HG02588 (cell line): ENCODE data around the gene SLC22A31.
"Not testable (repeated sequence)": the region's sequence is repeated elsewhere in the genome, so short reads cannot be mapped to it uniquely, and the experiment has no call there.

Experiments used
- ATAC-seq: cut with Tn5 transposase; IDR thresholded peaks from one replicate; pipeline ENCODE4 v1.9.1; 2021; ENCODE audit warnings: mild to moderate bottlenecking, moderate library complexity; ENCODE audit not compliant: unreplicated experiment

SLC22A31 gene

GRCh38 chr16:89193576-89194293 is 6.6 kb downstream of the SLC22A31 start:
- ATAC-seq = no peak

GRCh38 chr16:89192956-89193575 is 7.3 kb downstream of the SLC22A31 start:
- ATAC-seq = no peak

- not testable (repeated sequence) for ATAC-seq
These were observed 8.0 kb downstream of the SLC22A31 start for GRCh38 chr16:89192186-89192955.

GRCh38 chr16:89191901-89192185 is 8.5 kb downstream of the SLC22A31 start:
- ATAC-seq = no peak

- ATAC-seq = no peak
These were observed 9.1 kb downstream of the SLC22A31 start for GRCh38 chr16:89191033-89191900.

- no peak for ATAC-seq
These were observed 10.0 kb downstream of the SLC22A31 start for GRCh38 chr16:89190150-89190958.

- no peak for ATAC-seq
These were observed 10.8 kb downstream of the SLC22A31 start for GRCh38 chr16:89189358-89190025.

GRCh38 chr16:89188471-89189357 is 11.6 kb downstream of the SLC22A31 start:
- ATAC-seq = not testable (repeated sequence)

GRCh38 chr16:89187770-89188392 is 12.5 kb downstream of the SLC22A31 start:
- no peak for ATAC-seq

- no peak for ATAC-seq
These were observed 13.1 kb downstream of the SLC22A31 start for GRCh38 chr16:89187032-89187769.

GRCh38 chr16:89186593-89187031 is 13.7 kb downstream of the SLC22A31 start:
- ATAC-seq = not testable (repeated sequence)

- not testable (repeated sequence) for ATAC-seq
These were observed 14.3 kb downstream of the SLC22A31 start for GRCh38 chr16:89185887-89186592.

- ATAC-seq = no peak
These were observed 15.2 kb downstream of the SLC22A31 start for GRCh38 chr16:89184933-89185794.

- no peak for ATAC-seq
These were observed 15.7 kb downstream of the SLC22A31 start for GRCh38 chr16:89184677-89184932.

- no peak for ATAC-seq
These were observed 16.2 kb downstream of the SLC22A31 start for GRCh38 chr16:89183975-89184676.

GRCh38 chr16:89183463-89183862 is 16.9 kb downstream of the SLC22A31 start:
- ATAC-seq = no peak
